ENCODE results near the gene GPR146. TPM values are rescaled to one million over a fixed set of nuclear protein-coding genes. Genes with fewer than 3 reads are reported as not detected.

GPR146 gene
- total and polyA plus RNA-seq, 2 of the 13 experiments (the other 11 are each of a cell fraction or from before 2014, with no cell fraction given) = 2.0 to 15.9 TPM

DNA sequence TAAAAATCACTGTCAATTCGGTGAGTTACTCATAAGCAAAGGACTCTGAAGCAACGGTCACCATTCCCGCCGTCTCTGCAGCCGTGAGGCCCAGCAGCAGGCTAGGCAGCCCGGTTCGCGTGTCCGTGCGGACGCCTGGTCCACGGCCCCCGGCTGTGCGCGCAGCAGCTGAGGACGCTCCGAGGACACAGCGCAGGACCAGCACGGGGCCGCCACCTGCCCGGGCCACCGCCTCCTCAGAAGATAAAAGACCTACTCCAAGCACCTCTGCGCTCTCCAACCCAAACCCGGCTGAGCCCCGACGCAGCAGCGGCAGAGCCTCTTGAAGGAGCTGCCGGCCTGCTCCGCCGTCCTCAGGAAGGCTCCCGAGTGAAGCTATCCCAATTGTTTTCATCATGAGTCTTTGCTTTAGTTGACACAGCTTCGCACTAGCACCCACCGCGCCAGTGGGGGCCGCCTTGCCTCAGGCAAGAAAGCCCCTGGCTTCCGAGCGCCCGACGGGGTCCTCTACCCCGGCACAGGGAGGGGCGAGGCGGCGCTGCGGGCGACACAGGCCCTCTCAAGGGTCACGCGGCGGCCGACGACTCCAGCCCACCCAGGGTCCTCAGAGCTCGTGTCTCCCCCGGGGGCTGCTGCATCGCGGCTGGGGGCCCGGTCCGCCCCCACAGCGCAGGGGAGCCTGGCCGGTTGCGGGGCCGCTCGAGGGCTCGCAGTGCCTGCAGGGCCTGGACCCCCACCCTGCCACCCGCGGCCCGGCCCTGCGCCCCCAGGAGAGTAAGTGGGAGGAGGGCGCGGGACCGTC is 16.9 kb upstream of the GPR146 start:
- no peaks in the 10 kb centered on the region for H3K9me3 ChIP-seq (ENCODE audit: low read length)
- H3K4me1 ChIP-seq (ENCODE audit: insufficient read depth, low read length) = peaks cover 29% of the 10 kb centered on the region
- in situ Hi-C loops (cut with HindIII; ENCODE audit: extremely low pct_ligation_motif_present, low pct_unique_long_range_greater_than_20kb) (no loop called here), intact Hi-C loops (cut with micrococcal nuclease; ENCODE audit: unreplicated experiment) (no loop called here)
- CTCF ChIA-PET (ENCODE audit: low intra/inter-chr PET ratio, low total read pairs) = interaction anchor here (1.5 kb wide), 1 partner anchor 35 kb away, joined by 5 read pairs; no protein-coding TSS in a partner anchor
- H3K9ac ChIP-seq (ENCODE audit: insufficient read depth, low read depth, low read length) = peak overlapping the region; percentile 65
- WGBS (ENCODE audit: low lambda C conversion rate) = 54% methylated on average over 27 of the region's 69 CpGs
- no peaks in the 10 kb centered on the region for H4K20me1 ChIP-seq (ENCODE audit: insufficient read depth, low read length)
- no peaks in the 10 kb centered on the region for H3K27me3 ChIP-seq (ENCODE audit: control insufficient read depth in 1 of 2, insufficient read depth in 2 of 2, low read length in 2 of 2)
- H3K27ac ChIP-seq (ENCODE audit: extremely low read length, insufficient read depth, low read length) = peak overlapping the region; percentile 68
- H3K36me3 ChIP-seq (replicated peaks in 1 of 2; ENCODE audit: control insufficient read depth in 1 of 2, insufficient read depth in 2 of 2, low read length in 2 of 2) = peaks cover 2 to 8% of the 10 kb centered on the region in 2 experiments; a peak in 2 of 5 replicates
- H3K4me2 ChIP-seq (ENCODE audit: low read depth, low read length) = peak overlapping the region; percentile 75
- no peak for ATAC-seq
- DNase-seq (ENCODE audit: low spot score) = no peak
- no TSS peak for BruUV-seq (replicated peaks)
- no peak overlapping the region for H2AFZ ChIP-seq (ENCODE audit: low read length)
- peaks cover 15% of the 10 kb centered on the region for H3K79me2 ChIP-seq (ENCODE audit: insufficient read depth, low read length)
- FAIRE-seq = no peak
- peak overlapping the region; percentile 59 to 73 (median 71) for H3K4me3 ChIP-seq (replicated peaks in 1 of 3; ENCODE audit: insufficient read depth in 1 of 3, low read depth in 2 of 3, low read length in 3 of 3)
- POLR2A ChIA-PET = interaction anchor here (0.8 kb wide), 1 partner anchor 12 kb away, joined by 3 read pairs; no protein-coding TSS in a partner anchor
- TF ChIP-seq, protein P1, sequence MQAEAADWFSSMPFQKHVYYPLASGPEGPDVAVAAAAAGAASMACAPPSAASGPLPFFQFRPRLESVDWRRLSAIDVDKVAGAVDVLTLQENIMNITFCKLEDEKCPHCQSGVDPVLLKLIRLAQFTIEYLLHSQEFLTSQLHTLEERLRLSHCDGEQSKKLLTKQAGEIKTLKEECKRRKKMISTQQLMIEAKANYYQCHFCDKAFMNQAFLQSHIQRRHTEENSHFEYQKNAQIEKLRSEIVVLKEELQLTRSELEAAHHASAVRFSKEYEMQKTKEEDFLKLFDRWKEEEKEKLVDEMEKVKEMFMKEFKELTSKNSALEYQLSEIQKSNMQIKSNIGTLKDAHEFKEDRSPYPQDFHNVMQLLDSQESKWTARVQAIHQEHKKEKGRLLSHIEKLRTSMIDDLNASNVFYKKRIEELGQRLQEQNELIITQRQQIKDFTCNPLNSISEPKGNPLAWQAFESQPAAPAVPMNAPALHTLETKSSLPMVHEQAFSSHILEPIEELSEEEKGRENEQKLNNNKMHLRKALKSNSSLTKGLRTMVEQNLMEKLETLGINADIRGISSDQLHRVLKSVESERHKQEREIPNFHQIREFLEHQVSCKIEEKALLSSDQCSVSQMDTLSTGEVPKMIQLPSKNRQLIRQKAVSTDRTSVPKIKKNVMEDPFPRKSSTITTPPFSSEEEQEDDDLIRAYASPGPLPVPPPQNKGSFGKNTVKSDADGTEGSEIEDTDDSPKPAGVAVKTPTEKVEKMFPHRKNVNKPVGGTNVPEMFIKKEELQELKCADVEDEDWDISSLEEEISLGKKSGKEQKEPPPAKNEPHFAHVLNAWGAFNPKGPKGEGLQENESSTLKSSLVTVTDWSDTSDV (CRISPR knock-in tag; IDR thresholded peaks at IDR 0.05) = peak; percentile 24; the same call in 1 of the 2 replicates
- TF ChIP-seq, protein P2, sequence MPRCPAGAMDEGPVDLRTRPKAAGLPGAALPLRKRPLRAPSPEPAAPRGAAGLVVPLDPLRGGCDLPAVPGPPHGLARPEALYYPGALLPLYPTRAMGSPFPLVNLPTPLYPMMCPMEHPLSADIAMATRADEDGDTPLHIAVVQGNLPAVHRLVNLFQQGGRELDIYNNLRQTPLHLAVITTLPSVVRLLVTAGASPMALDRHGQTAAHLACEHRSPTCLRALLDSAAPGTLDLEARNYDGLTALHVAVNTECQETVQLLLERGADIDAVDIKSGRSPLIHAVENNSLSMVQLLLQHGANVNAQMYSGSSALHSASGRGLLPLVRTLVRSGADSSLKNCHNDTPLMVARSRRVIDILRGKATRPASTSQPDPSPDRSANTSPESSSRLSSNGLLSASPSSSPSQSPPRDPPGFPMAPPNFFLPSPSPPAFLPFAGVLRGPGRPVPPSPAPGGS (CRISPR knock-in tag; IDR thresholded peaks at IDR 0.05) = peak; percentile 19; the same call in 1 of the 2 replicates
- TF ChIP-seq ZNF33B (CRISPR knock-in tag; IDR thresholded peaks at IDR 0.05) = peak; percentile 29; the same call in 1 of the 2 replicates
- TF ChIP-seq, protein P3, sequence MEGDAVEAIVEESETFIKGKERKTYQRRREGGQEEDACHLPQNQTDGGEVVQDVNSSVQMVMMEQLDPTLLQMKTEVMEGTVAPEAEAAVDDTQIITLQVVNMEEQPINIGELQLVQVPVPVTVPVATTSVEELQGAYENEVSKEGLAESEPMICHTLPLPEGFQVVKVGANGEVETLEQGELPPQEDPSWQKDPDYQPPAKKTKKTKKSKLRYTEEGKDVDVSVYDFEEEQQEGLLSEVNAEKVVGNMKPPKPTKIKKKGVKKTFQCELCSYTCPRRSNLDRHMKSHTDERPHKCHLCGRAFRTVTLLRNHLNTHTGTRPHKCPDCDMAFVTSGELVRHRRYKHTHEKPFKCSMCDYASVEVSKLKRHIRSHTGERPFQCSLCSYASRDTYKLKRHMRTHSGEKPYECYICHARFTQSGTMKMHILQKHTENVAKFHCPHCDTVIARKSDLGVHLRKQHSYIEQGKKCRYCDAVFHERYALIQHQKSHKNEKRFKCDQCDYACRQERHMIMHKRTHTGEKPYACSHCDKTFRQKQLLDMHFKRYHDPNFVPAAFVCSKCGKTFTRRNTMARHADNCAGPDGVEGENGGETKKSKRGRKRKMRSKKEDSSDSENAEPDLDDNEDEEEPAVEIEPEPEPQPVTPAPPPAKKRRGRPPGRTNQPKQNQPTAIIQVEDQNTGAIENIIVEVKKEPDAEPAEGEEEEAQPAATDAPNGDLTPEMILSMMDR (CRISPR knock-in tag; IDR thresholded peaks at IDR 0.05) = 0 out of 2 replicates have a peak, but pooled peaks have one; percentile 5
- TF ChIP-seq ZNF329 (CRISPR knock-in tag; IDR thresholded peaks at IDR 0.05; ENCODE audit: low read depth) = 0 out of 2 replicates have a peak, but pooled peaks have one; percentile 41
- 0 out of 2 replicates have a peak, but pooled peaks have one; percentile 39 for TF ChIP-seq ZNF777 (CRISPR knock-in tag; IDR thresholded peaks at IDR 0.05)
- TF ChIP-seq ZNF354B (CRISPR knock-in tag; IDR thresholded peaks at IDR 0.05) = 0 out of 2 replicates have a peak, but pooled peaks have one; percentile 40
- TF ChIP-seq, protein P4, sequence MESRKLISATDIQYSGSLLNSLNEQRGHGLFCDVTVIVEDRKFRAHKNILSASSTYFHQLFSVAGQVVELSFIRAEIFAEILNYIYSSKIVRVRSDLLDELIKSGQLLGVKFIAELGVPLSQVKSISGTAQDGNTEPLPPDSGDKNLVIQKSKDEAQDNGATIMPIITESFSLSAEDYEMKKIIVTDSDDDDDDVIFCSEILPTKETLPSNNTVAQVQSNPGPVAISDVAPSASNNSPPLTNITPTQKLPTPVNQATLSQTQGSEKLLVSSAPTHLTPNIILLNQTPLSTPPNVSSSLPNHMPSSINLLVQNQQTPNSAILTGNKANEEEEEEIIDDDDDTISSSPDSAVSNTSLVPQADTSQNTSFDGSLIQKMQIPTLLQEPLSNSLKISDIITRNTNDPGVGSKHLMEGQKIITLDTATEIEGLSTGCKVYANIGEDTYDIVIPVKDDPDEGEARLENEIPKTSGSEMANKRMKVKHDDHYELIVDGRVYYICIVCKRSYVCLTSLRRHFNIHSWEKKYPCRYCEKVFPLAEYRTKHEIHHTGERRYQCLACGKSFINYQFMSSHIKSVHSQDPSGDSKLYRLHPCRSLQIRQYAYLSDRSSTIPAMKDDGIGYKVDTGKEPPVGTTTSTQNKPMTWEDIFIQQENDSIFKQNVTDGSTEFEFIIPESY (CRISPR knock-in tag; IDR thresholded peaks at IDR 0.05) = peak; percentile 63
- TF ChIP-seq, protein P5, sequence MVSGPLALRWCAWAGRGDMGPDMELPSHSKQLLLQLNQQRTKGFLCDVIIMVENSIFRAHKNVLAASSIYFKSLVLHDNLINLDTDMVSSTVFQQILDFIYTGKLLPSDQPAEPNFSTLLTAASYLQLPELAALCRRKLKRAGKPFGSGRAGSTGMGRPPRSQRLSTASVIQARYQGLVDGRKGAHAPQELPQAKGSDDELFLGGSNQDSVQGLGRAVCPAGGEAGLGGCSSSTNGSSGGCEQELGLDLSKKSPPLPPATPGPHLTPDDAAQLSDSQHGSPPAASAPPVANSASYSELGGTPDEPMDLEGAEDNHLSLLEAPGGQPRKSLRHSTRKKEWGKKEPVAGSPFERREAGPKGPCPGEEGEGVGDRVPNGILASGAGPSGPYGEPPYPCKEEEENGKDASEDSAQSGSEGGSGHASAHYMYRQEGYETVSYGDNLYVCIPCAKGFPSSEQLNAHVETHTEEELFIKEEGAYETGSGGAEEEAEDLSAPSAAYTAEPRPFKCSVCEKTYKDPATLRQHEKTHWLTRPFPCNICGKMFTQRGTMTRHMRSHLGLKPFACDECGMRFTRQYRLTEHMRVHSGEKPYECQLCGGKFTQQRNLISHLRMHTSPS (CRISPR knock-in tag; IDR thresholded peaks at IDR 0.05; ENCODE audit: low read depth) = no peak

Data from HepG2 (cell line).